ENCODE data around the gene SLC41A2.

DNA sequence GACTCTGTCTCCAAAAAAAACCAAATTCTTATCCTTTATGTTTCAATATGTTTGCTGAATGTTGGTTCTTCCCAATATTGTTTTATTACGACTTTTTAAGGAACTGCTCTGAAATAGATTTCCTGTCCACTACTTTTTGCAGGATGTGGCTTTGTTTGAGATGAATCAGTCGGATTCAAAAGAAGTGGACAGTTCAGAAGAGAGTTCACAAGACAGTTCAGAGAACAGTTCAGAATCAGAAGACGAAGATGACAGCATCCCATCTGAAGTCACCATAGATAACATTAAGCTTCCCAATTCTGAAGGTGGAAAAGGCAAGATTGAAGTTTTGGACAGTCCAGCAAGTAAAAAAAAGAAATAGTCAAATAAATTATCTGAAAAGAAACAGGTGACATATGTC is 36.2 kb upstream of the SLC41A2 start:
- no peak for TF ChIP-seq SIN3A (IDR thresholded peaks at IDR 0.05; ENCODE audit: borderline replicate concordance, insufficient read depth, low read length)
- TF ChIP-seq FOXP2 (optimal IDR thresholded peaks at IDR 0.05; ENCODE audit: borderline replicate concordance, extremely low read depth, extremely low read length, insufficient read depth) = no peak
- no peak for TF ChIP-seq REST (IDR thresholded peaks at IDR 0.05; ENCODE audit: insufficient read depth in 1 of 2, low read depth in 2 of 2, low read length in 2 of 2)
- no peak for TF ChIP-seq POLR2AphosphoS5 (IDR thresholded peaks at IDR 0.05; ENCODE audit: low read depth, low read length)
- no peak for TF ChIP-seq TAF1 (IDR thresholded peaks at IDR 0.05; ENCODE audit: borderline replicate concordance, insufficient read depth, low read length)
